Measurements from ENCODE around the gene FOXE3.
"Not testable (repeated sequence)": the region's sequence is repeated elsewhere in the genome, so short reads cannot be mapped to it uniquely, and the experiment has no call there.

The FOXE3 gene

GRCh38 chr1:47449822-47450552 lies 33.9 kb downstream of the FOXE3 start:
- peak; percentile 67 for DNase-seq (ENCODE audit: low spot score)

GRCh38 chr1:47450606-47451005 lies 34.5 kb downstream of the FOXE3 start:
- DNase-seq (ENCODE audit: low spot score) = no peak

GRCh38 chr1:47452426-47452825 lies 36.3 kb downstream of the FOXE3 start:
- DNase-seq (ENCODE audit: low spot score) = no peak

- not testable (repeated sequence) for DNase-seq (ENCODE audit: low spot score)
Observed at GRCh38 chr1:47453910-47454309, 37.8 kb downstream of the FOXE3 start.

- DNase-seq (ENCODE audit: low spot score) = no peak
Observed at GRCh38 chr1:47456250-47456649, 40.2 kb downstream of the FOXE3 start.

GRCh38 chr1:47457547-47457946 lies 41.5 kb downstream of the FOXE3 start:
- not testable (repeated sequence) for DNase-seq (ENCODE audit: low spot score)

GRCh38 chr1:47459253-47459788 lies 43.2 kb downstream of the FOXE3 start:
- DNase-seq (ENCODE audit: low spot score) = no peak

GRCh38 chr1:47460040-47460439 lies 44.0 kb downstream of the FOXE3 start:
- DNase-seq (ENCODE audit: low spot score) = no peak

- no peak for DNase-seq (ENCODE audit: low spot score)
Observed at GRCh38 chr1:47460456-47460855, 44.4 kb downstream of the FOXE3 start.

- no peak for DNase-seq (ENCODE audit: low spot score)
Observed at GRCh38 chr1:47465605-47466004, 49.5 kb downstream of the FOXE3 start.

Data from AG20443 (cell line).